ENCODE data around the gene GRIN2C.

- TF ChIP-seq POLR2A (IDR thresholded peaks at IDR 0.05) (no peak), POLR2AphosphoS5 (IDR thresholded peaks at IDR 0.05) (no peak), CTCF (IDR thresholded peaks at IDR 0.05) (no peak)
Observed at GRCh38 chr17:74852237-74853047, 7.2 kb downstream of the GRIN2C start.

Data from prostate gland (tissue), 2 donors.